GM18870 (cell line): Measurements from ENCODE around the gene FLOT1.
A peak's percentile ranks its signal among the peaks of the same experiment; 100 is the strongest.
"Not testable (repeated sequence)": the region's sequence is repeated elsewhere in the genome, so short reads cannot be mapped to it uniquely, and the experiment has no call there.

ENCODE experiments used
- ATAC-seq: cut with Tn5 transposase; IDR thresholded peaks from one replicate; pipeline ENCODE4 v1.9.1; 2021; ENCODE audit warnings: moderate library complexity; ENCODE audit not compliant: unreplicated experiment

FLOT1 gene

GRCh38 chr6:30723843-30724741 lies 18.4 kb downstream of the FLOT1 start:
- ATAC-seq: not testable (repeated sequence)

GRCh38 chr6:30723159-30723842 lies 19.2 kb downstream of the FLOT1 start:
- ATAC-seq: not testable (repeated sequence)

DNA sequence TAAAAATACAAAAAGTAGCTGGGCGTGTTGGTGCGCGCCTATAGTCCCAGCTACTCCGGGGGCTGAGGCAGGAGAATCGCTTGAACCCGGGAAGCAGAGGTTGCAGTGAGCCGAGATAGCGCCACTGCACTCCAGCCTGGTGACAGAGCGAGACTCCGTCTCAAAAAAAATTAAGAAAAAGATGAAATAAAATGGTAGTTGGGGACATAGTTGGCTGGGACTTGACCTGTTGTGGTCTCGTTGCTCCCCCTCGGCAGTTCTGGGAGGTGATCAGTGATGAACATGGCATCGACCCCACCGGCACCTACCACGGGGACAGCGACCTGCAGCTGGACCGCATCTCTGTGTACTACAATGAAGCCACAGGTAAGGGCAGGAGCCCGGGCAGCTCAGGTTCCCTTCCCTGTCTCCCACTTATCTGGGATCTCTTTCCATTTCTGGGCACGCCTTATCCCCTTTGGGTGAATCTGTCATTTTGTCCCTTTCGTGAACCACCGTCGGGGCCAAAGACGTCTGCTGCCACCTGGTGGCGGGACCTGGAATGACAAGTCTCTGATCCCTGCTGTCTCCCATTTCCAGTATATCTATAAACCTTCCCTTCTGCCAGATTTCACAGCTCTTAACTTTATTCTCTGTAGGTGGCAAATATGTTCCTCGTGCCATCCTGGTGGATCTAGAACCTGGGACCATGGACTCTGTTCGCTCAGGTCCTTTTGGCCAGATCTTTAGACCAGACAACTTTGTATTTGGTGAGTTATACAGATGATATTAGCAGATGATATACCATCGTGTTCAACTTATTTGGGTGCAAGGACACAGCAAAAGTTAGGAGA lies 20.0 kb downstream of the FLOT1 start:
- ATAC-seq: no peak

GRCh38 chr6:30722025-30722279 lies 20.5 kb downstream of the FLOT1 start:
- not testable (repeated sequence) for ATAC-seq

DNA sequence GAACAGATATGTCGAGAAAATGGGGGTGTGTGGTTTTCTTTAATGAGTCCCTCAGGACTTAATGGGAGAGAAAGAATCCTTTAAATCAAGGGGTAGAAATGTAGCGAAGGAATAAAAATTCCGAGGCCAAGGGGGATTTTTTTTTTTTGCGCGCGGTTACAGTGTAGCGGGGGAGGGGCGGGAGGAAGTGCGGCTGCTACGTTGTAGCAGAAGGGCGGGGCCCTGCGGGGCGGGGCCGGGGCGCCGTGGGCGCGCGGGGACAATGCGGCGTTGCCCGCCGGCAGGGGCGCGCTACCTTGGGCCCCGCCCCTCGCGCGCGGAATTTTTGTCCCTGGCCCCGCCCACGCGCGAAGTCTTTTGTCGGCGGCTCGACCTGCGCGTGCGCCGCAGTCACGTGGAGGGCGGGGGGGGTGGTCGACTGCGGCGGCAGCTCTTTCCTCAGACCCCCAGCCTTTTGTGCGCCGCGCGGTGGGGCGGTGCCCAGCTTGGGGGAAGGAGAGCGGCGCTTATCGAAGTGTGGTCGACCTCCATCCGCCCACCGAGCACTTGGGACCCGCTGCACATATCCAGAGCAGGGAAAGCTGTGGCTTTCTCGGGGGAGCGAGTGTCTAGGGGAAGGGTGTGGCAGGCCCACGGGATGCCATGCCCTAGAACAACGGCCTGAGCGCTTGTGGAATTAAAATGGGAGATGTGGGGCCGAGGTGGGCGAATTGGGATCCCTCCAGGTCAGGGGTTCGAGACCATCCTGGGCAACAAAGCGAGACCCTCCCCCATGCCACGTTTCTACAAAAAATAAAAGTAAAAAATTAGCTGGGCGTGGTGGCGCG lies 21.1 kb downstream of the FLOT1 start:
- no peak for ATAC-seq

GRCh38 chr6:30720738-30721197 lies 21.7 kb downstream of the FLOT1 start:
- no peak for ATAC-seq

DNA sequence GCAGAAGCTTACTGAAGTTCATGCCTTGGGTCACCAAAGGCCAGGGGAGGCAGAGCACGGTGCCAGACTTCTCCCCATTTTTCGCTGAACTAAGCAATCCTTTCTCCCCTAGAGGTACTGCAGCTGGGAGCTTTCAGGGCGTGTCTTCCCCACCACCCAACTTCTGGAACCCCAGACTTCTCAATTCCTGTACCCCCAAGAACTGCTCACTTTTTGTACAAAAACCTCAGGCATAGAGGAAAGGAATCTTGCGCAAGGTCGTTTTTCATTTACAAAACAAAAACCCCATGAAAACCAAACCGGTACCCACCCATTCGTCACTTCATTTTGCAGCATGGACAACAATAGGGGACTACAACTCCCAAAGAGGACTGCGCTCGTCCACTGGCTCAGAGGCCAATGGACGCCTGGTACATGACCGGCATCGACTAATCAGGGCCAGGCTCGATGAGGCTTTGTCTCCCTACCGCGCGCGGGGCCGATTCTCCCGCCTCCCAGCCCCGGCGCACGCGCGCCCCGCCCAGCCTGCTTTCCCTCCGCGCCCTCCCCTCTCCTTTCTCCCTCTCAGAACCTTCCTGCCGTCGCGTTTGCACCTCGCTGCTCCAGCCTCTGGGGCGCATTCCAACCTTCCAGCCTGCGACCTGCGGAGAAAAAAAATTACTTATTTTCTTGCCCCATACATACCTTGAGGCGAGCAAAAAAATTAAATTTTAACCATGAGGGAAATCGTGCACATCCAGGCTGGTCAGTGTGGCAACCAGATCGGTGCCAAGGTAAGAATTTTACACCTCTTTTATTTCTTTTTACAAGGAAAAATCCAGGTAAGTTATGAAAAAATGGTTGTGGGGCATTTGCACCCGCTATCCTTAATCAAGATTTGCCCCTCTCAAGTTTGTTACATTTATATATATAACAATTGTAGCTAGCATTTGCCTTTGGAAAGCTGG lies 22.4 kb downstream of the FLOT1 start, which contains the start of gene TUBB:
TUBB (plus strand) TSS at position 562 of the 947 bp plus-strand sequence; CDS start at position 717, 155 bp downstream.
- ATAC-seq: peak; percentile 25

GRCh38 chr6:30719356-30719755 lies 23.1 kb downstream of the FLOT1 start:
- ATAC-seq: no peak

GRCh38 chr6:30717845-30718720 lies 24.4 kb downstream of the FLOT1 start:
- not testable (repeated sequence) for ATAC-seq

DNA sequence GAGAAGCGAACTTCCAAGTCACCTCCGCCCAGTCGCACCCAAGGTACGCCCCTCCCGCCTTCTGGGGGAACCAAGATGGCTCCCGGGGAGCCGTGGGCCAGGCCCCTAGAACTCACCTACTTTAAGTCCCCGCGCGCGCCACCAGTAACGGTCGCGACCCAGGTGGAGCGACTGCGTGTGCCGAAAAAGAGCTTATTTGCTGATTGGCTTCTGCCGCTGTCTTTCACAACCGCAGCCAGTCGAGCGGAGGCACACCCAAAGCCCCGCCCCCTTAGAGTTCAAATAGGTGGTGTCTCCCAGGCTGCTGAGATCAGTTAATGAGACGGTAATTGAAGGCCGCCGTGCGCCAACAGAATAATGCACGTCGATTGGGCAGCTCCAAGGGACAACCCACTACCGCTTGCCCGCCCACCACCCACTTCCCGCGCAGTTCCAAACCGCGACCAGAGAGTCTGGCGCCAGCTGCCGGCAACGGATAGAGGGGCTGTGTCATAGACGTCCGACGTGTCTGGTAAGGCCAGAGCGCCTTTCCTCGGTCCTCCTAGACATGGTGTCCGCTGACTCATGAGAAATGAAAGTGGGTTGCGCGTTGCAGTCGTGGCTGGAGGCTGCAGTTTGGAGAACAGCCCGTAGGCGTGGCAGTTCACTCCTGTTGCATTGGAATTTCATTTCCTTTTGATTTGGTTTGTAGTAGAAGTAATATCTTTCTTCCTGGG lies 25.2 kb downstream of the FLOT1 start, which contains the start of gene MDC1:
MDC1 (minus strand) TSS at position 153 of the 716 bp plus-strand sequence. CDS start 2,106 bp downstream, outside the sequence.
- ATAC-seq: peak; percentile 72

DNA sequence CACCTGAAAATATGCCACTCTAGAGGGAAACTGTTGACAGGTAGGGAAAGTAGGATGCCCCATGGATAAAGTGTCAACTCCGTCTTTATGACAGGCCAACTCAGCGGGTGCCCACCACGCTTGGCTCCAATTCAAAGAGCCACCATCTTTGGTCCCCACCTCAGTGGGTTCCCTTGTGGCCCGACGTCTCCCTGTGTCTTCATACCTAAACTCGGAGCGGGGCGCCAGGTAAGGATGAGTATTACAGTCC lies 25.7 kb downstream of the FLOT1 start:
- no peak for ATAC-seq

GRCh38 chr6:30714263-30714662 lies 28.2 kb downstream of the FLOT1 start:
- ATAC-seq: no peak

GRCh38 chr6:30712441-30712945 lies 30.0 kb downstream of the FLOT1 start:
- no peak for ATAC-seq

GRCh38 chr6:30711758-30712380 lies 30.6 kb downstream of the FLOT1 start:
- no peak for ATAC-seq

- no peak for ATAC-seq
These were observed 33.2 kb downstream of the FLOT1 start for GRCh38 chr6:30709101-30709868.

DNA sequence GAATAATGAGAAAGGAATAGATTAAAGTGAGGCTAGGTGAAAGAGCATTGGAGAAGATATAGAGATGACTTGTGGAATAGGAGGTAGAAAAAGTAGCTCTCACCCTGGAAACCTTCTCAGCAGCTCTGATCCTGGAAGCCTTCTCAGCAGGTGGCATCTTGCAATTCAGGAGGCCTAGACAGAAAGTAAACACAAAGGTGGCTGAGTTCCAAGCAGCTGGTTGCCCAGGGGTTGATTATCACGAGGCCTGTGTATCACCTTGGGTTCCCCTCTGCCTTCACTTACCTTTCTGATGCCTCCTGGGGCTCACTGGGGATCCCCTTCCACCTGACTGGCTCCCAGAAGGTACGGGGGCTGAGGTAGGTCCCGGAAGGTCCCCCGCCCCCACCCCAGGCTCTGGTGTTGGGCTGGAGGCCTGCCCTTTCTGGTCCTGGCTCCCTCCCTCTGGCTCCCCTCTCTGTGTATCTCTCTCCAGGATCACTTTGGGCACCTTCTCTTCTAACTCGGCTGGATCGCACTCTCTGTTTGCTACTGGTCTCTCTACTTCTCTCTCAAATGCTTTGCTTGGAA lies 35.1 kb downstream of the FLOT1 start:
- no peak for ATAC-seq
